Adrenal gland (tissue), 12 donors: ENCODE data around the gene ARHGAP31. TPM values are rescaled to one million over a fixed set of nuclear protein-coding genes. Genes with fewer than 3 reads are reported as not detected.

ENCODE experiments used
- DNase-seq, 7 donors: peaks; one replicate each; pipeline ENCODE4 v3.0.0-alpha.2; 2019 to 2020
- H3K27ac ChIP-seq, 5 donors: fragments of 200-600 bp; sonication (generic) in 4 of 5; 1 replicate in 3 of 5; 2 replicates in 2 of 5; pipeline versions ENCODE4 v1.5.1 to v1.8.0; 2016 to 2020; ENCODE audit warnings: mild to moderate bottlenecking in 1 of 5
- H3K27me3 ChIP-seq: fragments of 200-600 bp; 2 replicates; pipeline ENCODE4 v1.8.0; 2021
- H3K36me3 ChIP-seq, 2 donors: fragments of 200-600 bp; replicated peaks in 1 of 2; 1 replicate in 1 of 2; 2 replicates in 1 of 2; pipeline versions ENCODE4 v1.5.1 to v1.8.0; 2018 to 2022
- H3K4me1 ChIP-seq, 2 donors: fragments of 200-600 bp; replicated peaks in 1 of 2; 1 replicate in 1 of 2; 2 replicates in 1 of 2; pipeline versions ENCODE4 v1.5.1 to v1.8.0; 2018 to 2021
- H3K4me3 ChIP-seq, 4 donors: fragments of 200-600 bp; sonication (generic) in 3 of 4; one replicate each; pipeline ENCODE4 v1.5.1; 2016 to 2018
- H3K9me3 ChIP-seq, 3 donors: fragments of 200-600 bp; sonication (generic) in 1 of 3; replicated peaks in 1 of 3; 1 replicate in 2 of 3; 2 replicates in 1 of 3; pipeline versions ENCODE4 v1.5.1 to v1.8.0; 2016 to 2021
- CTCF ChIP-seq, 6 experiments: fragments of 450-650 bp in 4 of 6; fragments of 200-600 bp in 2 of 6; sonication (generic) in 1 of 6; IDR thresholded peaks; 1 replicate in 5 of 6; 2 replicates in 1 of 6; pipeline versions ENCODE4 v1.5.1 to v1.8.0; 2016 to 2021; ENCODE audit warnings: antibody characterized with exemption in 6 of 6, mild to moderate bottlenecking in 2 of 6, moderate library complexity in 1 of 6
- POLR2A ChIP-seq, 2 donors: fragments of 450-650 bp; IDR thresholded peaks; one replicate each; pipeline ENCODE4 v1.6.1; 2017; ENCODE audit warnings: antibody characterized with exemption in 2 of 2, mild to moderate bottlenecking in 2 of 2, moderate library complexity in 1 of 2
- WGBS, 4 donors: extraction: QIAGEN DNeasy Blood & Tissue Kit in 2 of 4; methylation state at CpG; one replicate each; pipeline versions ENCODE4 v1.1.5 to v1.1.7; 2013 to 2017; 5-methylcytosine and 5-hydroxymethylcytosine counted together
- intact Hi-C, 2 donors: fragments of 100-400 bp; cut with DNase I; formaldehyde crosslinking; loops; one replicate each; pipeline versions ENCODE4 v1.14.1 to v1.15.0; 2022 to 2023
- polyA plus RNA-seq, 3 donors: library from polyadenylated mRNA; stranded (reverse); fragments of 200-250 nt in 2 of 3; fragments of 350-450 nt in 1 of 3; fragmentation: Illumina TruSeq in 1 of 3; extraction: RNeasy Lipid Tissue Mini Kit (QIAGEN cat#74804) in 1 of 3; gene quantifications; one replicate each; pipeline ENCODE4 v1.2.3, GENCODE V29; 2013 to 2014
- total RNA-seq, 9 donors: library from RNA; depleted of rRNA in 4 of 9; stranded (reverse); fragments of >200 nt in 4 of 9; fragments of 120-200 nt in 1 of 9; fragmentation: NEBNext Ultra II Directional in 1 of 9; extraction: Animal tissue kit (Norgen Biotek cat#: 25700) in 1 of 9; gene quantifications; one replicate each; pipeline versions ENCODE4 v1.1.0 to v1.2.4, GENCODE V29; 2013 to 2023
- donor health status: healthy with polysubstance abuse.
- donor health status: Bipolar disorder and iron deficiency.
- donor health status: DM: yes; HTN: yes; CAD: no.
- donor health status: DM: no; HTN: no; CAD: no.
- donor health status: DM: no; HTN: no; CAD: no.
- donor health status: DM: yes; HTN: yes; CAD: no.

The ARHGAP31 gene
- total and polyA plus RNA-seq, 12 donors: 2.9 to 21.8 (median 9.4) TPM

GRCh38 chr3:119437691-119438258 lies 143.6 kb downstream of the ARHGAP31 start:
- 89 to 96% (median 92%) methylated on average over 6 of the region's 6 CpGs for whole genome bisulfite sequencing, 4 donors
- Histone ChIP-seq H3K9me3 (no peaks in the 10 kb centered on the region), H3K4me3 (no peak overlapping the region), H3K27ac (no peak overlapping the region), H3K4me1 (no peaks in the 10 kb centered on the region), H3K36me3 (peaks cover 0 to 60% of the 10 kb centered on the region in 2 donors), H3K27me3 (no peaks in the 10 kb centered on the region)
- no peak for TF ChIP-seq POLR2A (IDR thresholded peaks at IDR 0.05)
- no peak for TF ChIP-seq CTCF (IDR thresholded peaks at IDR 0.05)
- no peak for DNase-seq
- intact Hi-C loops: no loop called here

- TF ChIP-seq CTCF (IDR thresholded peaks at IDR 0.05) (no peak), POLR2A (IDR thresholded peaks at IDR 0.05) (no peak)
- Histone ChIP-seq H3K36me3 (peaks cover 0 to 52% of the 10 kb centered on the region in 2 donors), H3K9me3 (no peaks in the 10 kb centered on the region)
These were observed 149.0 kb downstream of the ARHGAP31 start for GRCh38 chr3:119443179-119443578.

GRCh38 chr3:119444590-119444989 lies 150.4 kb downstream of the ARHGAP31 start:
- intact Hi-C loops: no loop called here
- DNase-seq: no peak
- Histone ChIP-seq H3K27ac (no peak overlapping the region), H3K27me3 (no peaks in the 10 kb centered on the region), H3K4me1 (no peaks in the 10 kb centered on the region), H3K4me3 (no peak overlapping the region), H3K9me3 (no peaks in the 10 kb centered on the region), H3K36me3 (peaks cover 0 to 63% of the 10 kb centered on the region in 2 donors)
- TF ChIP-seq POLR2A (IDR thresholded peaks at IDR 0.05): no peak
- no peak for TF ChIP-seq CTCF (IDR thresholded peaks at IDR 0.05)
- 96 to 100% (median 99%) methylated on average over 2 of the region's 2 CpGs for WGBS, 4 donors

More at GRCh38 chr3:119443179-119443578, 149.0 kb downstream of the ARHGAP31 start:
- DNase-seq: no peak
- H3K4me1 ChIP-seq: no peaks in the 10 kb centered on the region
- H3K27ac ChIP-seq: no peak overlapping the region
- no peak overlapping the region for H3K4me3 ChIP-seq
- H3K27me3 ChIP-seq: no peaks in the 10 kb centered on the region
- intact Hi-C loops: no loop called here

- no peak overlapping the region for H3K27ac ChIP-seq
- peaks cover 0 to 74% of the 10 kb centered on the region in 2 donors for H3K36me3 ChIP-seq
- H3K9me3 ChIP-seq: no peaks in the 10 kb centered on the region
- no peak for TF ChIP-seq POLR2A (IDR thresholded peaks at IDR 0.05)
- TF ChIP-seq CTCF (IDR thresholded peaks at IDR 0.05): no peak
- H3K4me3 ChIP-seq: no peak overlapping the region
- H3K27me3 ChIP-seq: no peaks in the 10 kb centered on the region
- WGBS, 4 donors: 76 to 89% (median 84%) methylated on average over 1 of the region's 1 CpG
- intact Hi-C loops: no loop called here
- H3K4me1 ChIP-seq: peaks cover 0 to 19% of the 10 kb centered on the region in 2 donors
- DNase-seq: no peak
These were observed 159.6 kb downstream of the ARHGAP31 start for GRCh38 chr3:119453822-119454221.
